ENCODE measurements around the gene CIC. TPM values are rescaled to one million over a fixed set of nuclear protein-coding genes. Genes with fewer than 3 reads are reported as not detected.

The CIC gene
- total and polyA plus RNA-seq, 2 of the 13 experiments (the other 11 are each of a cell fraction or from before 2014, with no cell fraction given), result 5.9 to 8.0 TPM

GRCh38 chr19:42253245-42254088, 15.6 kb upstream of the CIC start:
- in situ Hi-C loops (cut with HindIII; ENCODE audit: extremely low pct_ligation_motif_present, low pct_unique_long_range_greater_than_20kb), result loop anchor here (5.0 kb wide), 1 partner anchor 34 kb away; no protein-coding TSS in a partner anchor
- peak overlapping the region; percentile 100 for H3K9ac ChIP-seq (ENCODE audit: insufficient read depth, low read depth, low read length)
- WGBS (ENCODE audit: low lambda C conversion rate), result 3% methylated on average over 16 of the region's 71 CpGs
- no peak for FAIRE-seq
- ChIA-PET CTCF (ENCODE audit: low intra/inter-chr PET ratio, low total read pairs) (no interaction called here), POLR2A (interaction anchor here (0.6 to 1.5 kb wide), 5 partner anchors 9 to 42 kb away, joined by 3 to 8 read pairs (median 5); partner anchors contain the start of gene GSK3A)
- peaks cover 7 to 32% of the 10 kb centered on the region in 2 experiments; a peak in 3 of 5 replicates for H3K36me3 ChIP-seq (replicated peaks in 1 of 2; ENCODE audit: control insufficient read depth in 1 of 2, insufficient read depth in 2 of 2, low read length in 2 of 2)
- peak; percentile 14 for ATAC-seq
- H3K4me2 ChIP-seq (ENCODE audit: low read depth, low read length), result peak overlapping the region; percentile 98
- no peak overlapping the region for H2AFZ ChIP-seq (ENCODE audit: low read length)
- H3K9me3 ChIP-seq (ENCODE audit: low read length), result no peaks in the 10 kb centered on the region
- intact Hi-C loops (cut with micrococcal nuclease; ENCODE audit: unreplicated experiment), result no loop called here
- H3K4me3 ChIP-seq (replicated peaks in 1 of 3; ENCODE audit: insufficient read depth in 1 of 3, low read depth in 2 of 3, low read length in 3 of 3), result peak overlapping the region; percentile 95 to 99 (median 99)
- H3K79me2 ChIP-seq (ENCODE audit: insufficient read depth, low read length), result peaks cover 43% of the 10 kb centered on the region
- H4K20me1 ChIP-seq (ENCODE audit: insufficient read depth, low read length), result peaks cover 37% of the 10 kb centered on the region
- peaks cover 58% of the 10 kb centered on the region for H3K4me1 ChIP-seq (ENCODE audit: insufficient read depth, low read length)
- H3K27ac ChIP-seq (ENCODE audit: extremely low read length, insufficient read depth, low read length), result peak overlapping the region; percentile 100
- no peaks in the 10 kb centered on the region; a peak in 1 of 5 replicates for H3K27me3 ChIP-seq (ENCODE audit: control insufficient read depth in 1 of 2, insufficient read depth in 2 of 2, low read length in 2 of 2)
- no TSS peak for BruUV-seq (replicated peaks)
- peak; percentile 59 for DNase-seq (ENCODE audit: low spot score)
- 0 out of 2 replicates have a peak, but pooled peaks have one; percentile 29 for TF ChIP-seq POLR2AphosphoS5 (IDR thresholded peaks at IDR 0.05; ENCODE audit: low read depth, low read length)
- TF ChIP-seq, protein P1, sequence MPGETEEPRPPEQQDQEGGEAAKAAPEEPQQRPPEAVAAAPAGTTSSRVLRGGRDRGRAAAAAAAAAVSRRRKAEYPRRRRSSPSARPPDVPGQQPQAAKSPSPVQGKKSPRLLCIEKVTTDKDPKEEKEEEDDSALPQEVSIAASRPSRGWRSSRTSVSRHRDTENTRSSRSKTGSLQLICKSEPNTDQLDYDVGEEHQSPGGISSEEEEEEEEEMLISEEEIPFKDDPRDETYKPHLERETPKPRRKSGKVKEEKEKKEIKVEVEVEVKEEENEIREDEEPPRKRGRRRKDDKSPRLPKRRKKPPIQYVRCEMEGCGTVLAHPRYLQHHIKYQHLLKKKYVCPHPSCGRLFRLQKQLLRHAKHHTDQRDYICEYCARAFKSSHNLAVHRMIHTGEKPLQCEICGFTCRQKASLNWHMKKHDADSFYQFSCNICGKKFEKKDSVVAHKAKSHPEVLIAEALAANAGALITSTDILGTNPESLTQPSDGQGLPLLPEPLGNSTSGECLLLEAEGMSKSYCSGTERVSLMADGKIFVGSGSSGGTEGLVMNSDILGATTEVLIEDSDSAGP (CRISPR knock-in tag; IDR thresholded peaks at IDR 0.05; ENCODE audit: borderline replicate concordance), result no peak
- TF ChIP-seq, protein P2, sequence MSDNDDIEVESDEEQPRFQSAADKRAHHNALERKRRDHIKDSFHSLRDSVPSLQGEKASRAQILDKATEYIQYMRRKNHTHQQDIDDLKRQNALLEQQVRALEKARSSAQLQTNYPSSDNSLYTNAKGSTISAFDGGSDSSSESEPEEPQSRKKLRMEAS (IDR thresholded peaks at IDR 0.05), result peak; percentile 32; the same call in 1 of the 2 replicates
- TF ChIP-seq GABPB1 (CRISPR knock-in tag; IDR thresholded peaks at IDR 0.05), result peak; percentile 48; the same call in 1 of the 2 replicates
- TF ChIP-seq, protein P3, sequence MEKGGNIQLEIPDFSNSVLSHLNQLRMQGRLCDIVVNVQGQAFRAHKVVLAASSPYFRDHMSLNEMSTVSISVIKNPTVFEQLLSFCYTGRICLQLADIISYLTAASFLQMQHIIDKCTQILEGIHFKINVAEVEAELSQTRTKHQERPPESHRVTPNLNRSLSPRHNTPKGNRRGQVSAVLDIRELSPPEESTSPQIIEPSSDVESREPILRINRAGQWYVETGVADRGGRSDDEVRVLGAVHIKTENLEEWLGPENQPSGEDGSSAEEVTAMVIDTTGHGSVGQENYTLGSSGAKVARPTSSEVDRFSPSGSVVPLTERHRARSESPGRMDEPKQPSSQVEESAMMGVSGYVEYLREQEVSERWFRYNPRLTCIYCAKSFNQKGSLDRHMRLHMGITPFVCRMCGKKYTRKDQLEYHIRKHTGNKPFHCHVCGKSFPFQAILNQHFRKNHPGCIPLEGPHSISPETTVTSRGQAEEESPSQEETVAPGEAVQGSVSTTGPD (CRISPR knock-in tag; IDR thresholded peaks at IDR 0.05), result no peak
- TF ChIP-seq ZSCAN21 (CRISPR knock-in tag; IDR thresholded peaks at IDR 0.05; ENCODE audit: borderline replicate concordance), result no peak
- TF ChIP-seq, protein P4, sequence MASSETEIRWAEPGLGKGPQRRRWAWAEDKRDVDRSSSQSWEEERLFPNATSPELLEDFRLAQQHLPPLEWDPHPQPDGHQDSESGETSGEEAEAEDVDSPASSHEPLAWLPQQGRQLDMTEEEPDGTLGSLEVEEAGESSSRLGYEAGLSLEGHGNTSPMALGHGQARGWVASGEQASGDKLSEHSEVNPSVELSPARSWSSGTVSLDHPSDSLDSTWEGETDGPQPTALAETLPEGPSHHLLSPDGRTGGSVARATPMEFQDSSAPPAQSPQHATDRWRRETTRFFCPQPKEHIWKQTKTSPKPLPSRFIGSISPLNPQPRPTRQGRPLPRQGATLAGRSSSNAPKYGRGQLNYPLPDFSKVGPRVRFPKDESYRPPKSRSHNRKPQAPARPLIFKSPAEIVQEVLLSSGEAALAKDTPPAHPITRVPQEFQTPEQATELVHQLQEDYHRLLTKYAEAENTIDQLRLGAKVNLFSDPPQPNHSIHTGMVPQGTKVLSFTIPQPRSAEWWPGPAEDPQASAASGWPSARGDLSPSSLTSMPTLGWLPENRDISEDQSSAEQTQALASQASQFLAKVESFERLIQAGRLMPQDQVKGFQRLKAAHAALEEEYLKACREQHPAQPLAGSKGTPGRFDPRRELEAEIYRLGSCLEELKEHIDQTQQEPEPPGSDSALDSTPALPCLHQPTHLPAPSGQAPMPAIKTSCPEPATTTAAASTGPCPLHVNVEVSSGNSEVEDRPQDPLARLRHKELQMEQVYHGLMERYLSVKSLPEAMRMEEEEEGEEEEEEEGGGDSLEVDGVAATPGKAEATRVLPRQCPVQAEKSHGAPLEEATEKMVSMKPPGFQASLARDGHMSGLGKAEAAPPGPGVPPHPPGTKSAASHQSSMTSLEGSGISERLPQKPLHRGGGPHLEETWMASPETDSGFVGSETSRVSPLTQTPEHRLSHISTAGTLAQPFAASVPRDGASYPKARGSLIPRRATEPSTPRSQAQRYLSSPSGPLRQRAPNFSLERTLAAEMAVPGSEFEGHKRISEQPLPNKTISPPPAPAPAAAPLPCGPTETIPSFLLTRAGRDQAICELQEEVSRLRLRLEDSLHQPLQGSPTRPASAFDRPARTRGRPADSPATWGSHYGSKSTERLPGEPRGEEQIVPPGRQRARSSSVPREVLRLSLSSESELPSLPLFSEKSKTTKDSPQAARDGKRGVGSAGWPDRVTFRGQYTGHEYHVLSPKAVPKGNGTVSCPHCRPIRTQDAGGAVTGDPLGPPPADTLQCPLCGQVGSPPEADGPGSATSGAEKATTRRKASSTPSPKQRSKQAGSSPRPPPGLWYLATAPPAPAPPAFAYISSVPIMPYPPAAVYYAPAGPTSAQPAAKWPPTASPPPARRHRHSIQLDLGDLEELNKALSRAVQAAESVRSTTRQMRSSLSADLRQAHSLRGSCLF (CRISPR knock-in tag; IDR thresholded peaks at IDR 0.05; ENCODE audit: borderline replicate concordance), result no peak
- peak; percentile 5; the same call in 1 of the 2 replicates for TF ChIP-seq TARDBP (CRISPR knock-in tag; IDR thresholded peaks at IDR 0.05)
- no peak for TF ChIP-seq YY1 (IDR thresholded peaks at IDR 0.05; ENCODE audit: insufficient read depth, insufficient replicate concordance, low read depth, low read length)
- no peak for TF ChIP-seq RARG (CRISPR knock-in tag; IDR thresholded peaks at IDR 0.05; ENCODE audit: low read depth)
- no peak for TF ChIP-seq NR2C2 (CRISPR knock-in tag; IDR thresholded peaks at IDR 0.05; ENCODE audit: borderline replicate concordance)
- no peak for TF ChIP-seq HNRNPUL1 (IDR thresholded peaks at IDR 0.05; ENCODE audit: low read depth, low read length)
- no peak for TF ChIP-seq THAP11 (CRISPR knock-in tag; IDR thresholded peaks at IDR 0.05)
- TF ChIP-seq ZNF12 (CRISPR knock-in tag; IDR thresholded peaks at IDR 0.05), result no peak
- TF ChIP-seq SP5 (CRISPR knock-in tag; IDR thresholded peaks at IDR 0.05; ENCODE audit: borderline replicate concordance, low read depth), result peak; percentile 49
